Measurements from ENCODE around the gene SCGB1A1.

- TF ChIP-seq EP300 (IDR thresholded peaks at IDR 0.05) = no peak
- TF ChIP-seq, protein P1, sequence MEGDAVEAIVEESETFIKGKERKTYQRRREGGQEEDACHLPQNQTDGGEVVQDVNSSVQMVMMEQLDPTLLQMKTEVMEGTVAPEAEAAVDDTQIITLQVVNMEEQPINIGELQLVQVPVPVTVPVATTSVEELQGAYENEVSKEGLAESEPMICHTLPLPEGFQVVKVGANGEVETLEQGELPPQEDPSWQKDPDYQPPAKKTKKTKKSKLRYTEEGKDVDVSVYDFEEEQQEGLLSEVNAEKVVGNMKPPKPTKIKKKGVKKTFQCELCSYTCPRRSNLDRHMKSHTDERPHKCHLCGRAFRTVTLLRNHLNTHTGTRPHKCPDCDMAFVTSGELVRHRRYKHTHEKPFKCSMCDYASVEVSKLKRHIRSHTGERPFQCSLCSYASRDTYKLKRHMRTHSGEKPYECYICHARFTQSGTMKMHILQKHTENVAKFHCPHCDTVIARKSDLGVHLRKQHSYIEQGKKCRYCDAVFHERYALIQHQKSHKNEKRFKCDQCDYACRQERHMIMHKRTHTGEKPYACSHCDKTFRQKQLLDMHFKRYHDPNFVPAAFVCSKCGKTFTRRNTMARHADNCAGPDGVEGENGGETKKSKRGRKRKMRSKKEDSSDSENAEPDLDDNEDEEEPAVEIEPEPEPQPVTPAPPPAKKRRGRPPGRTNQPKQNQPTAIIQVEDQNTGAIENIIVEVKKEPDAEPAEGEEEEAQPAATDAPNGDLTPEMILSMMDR (IDR thresholded peaks at IDR 0.05) = no peak
- no peak for TF ChIP-seq POLR2AphosphoS5 (IDR thresholded peaks at IDR 0.05)
Measured at GRCh38 chr11:62456630-62457029, 37.8 kb downstream of the SCGB1A1 start.

Measured in sigmoid colon (tissue), 4 donors.